Measurements from ENCODE around the gene IL25.

GRCh38 chr14:23421594-23421993 is 49.0 kb downstream of the IL25 start:
- TF ChIP-seq CTCF (IDR thresholded peaks at IDR 0.05): no peak
- no peak for TF ChIP-seq EP300 (IDR thresholded peaks at IDR 0.05)
- TF ChIP-seq POLR2A (IDR thresholded peaks at IDR 0.05): no peak

Data from stomach (tissue), 4 donors.